Neural progenitor cell (in vitro differentiated cells): ENCODE data around the gene SSR4. TPM values are rescaled to one million over a fixed set of nuclear protein-coding genes. Genes with fewer than 3 reads are reported as not detected.
A peak's percentile ranks its signal among the peaks of the same experiment; 100 is the strongest.
"Not testable (repeated sequence)": the region's sequence is repeated elsewhere in the genome, so short reads cannot be mapped to it uniquely, and the experiment has no call there.

ENCODE experiments used
- DNase-seq: peaks from one replicate; pipeline ENCODE4 v3.0.0-alpha.2; 2016; ENCODE audit warnings: low spot score
- H2AFZ ChIP-seq: fragments of 200-600 bp; sonication (generic); replicated peaks from 2 replicates; pipeline ENCODE4 v1.6.1; 2016; ENCODE audit warnings: antibody characterized with exemption
- H3F3A ChIP-seq: fragments of 200-600 bp; sonication (generic); 2 replicates; pipeline ENCODE4 v1.6.1; 2016; ENCODE audit warnings: antibody characterized with exemption, low read depth
- H3K27ac ChIP-seq: fragments of 200-600 bp; sonication (generic); 2 replicates; pipeline ENCODE4 v1.5.1; 2016; ENCODE audit warnings: mild to moderate bottlenecking
- H3K27me3 ChIP-seq: fragments of 200-600 bp; sonication (generic); 2 replicates; pipeline ENCODE4 v1.6.1; 2016; ENCODE audit warnings: mild to moderate bottlenecking, moderate library complexity
- H3K36me3 ChIP-seq: fragments of 200-600 bp; sonication (generic); 2 replicates; pipeline ENCODE4 v1.5.1; 2016
- H3K4me1 ChIP-seq: fragments of 200-600 bp; sonication (generic); 2 replicates; pipeline ENCODE4 v1.6.1; 2016; ENCODE audit warnings: mixed run types
- H3K4me2 ChIP-seq: fragments of 200-600 bp; sonication (generic); 2 replicates; pipeline ENCODE4 v1.6.1; 2016
- H3K4me3 ChIP-seq: fragments of 200-600 bp; sonication (generic); 2 replicates; pipeline ENCODE4 v1.5.1; 2016
- H3K79me2 ChIP-seq: fragments of 200-600 bp; sonication (generic); 2 replicates; pipeline ENCODE4 v1.6.1; 2016; ENCODE audit warnings: low read depth
- H3K9ac ChIP-seq: fragments of 200-600 bp; sonication (generic); 2 replicates; pipeline ENCODE4 v1.6.1; 2016
- H3K9me3 ChIP-seq: fragments of 200-600 bp; sonication (generic); 2 replicates; pipeline ENCODE4 v1.5.1; 2016; ENCODE audit warnings: low read depth
- H4K20me1 ChIP-seq: fragments of 200-600 bp; sonication (generic); 2 replicates; pipeline ENCODE4 v1.6.1; 2016; ENCODE audit warnings: low read depth
- H3K27ac Mint-ChIP-seq: 3 replicates; pipeline ENCODE4 v1.8.0; 2021; ENCODE audit warnings: mixed read lengths
- H3K27me3 Mint-ChIP-seq: 2 replicates; pipeline ENCODE4 v1.8.0; 2022; ENCODE audit warnings: low read depth, mild to moderate bottlenecking, inconsistent platforms, moderate library complexity, mixed read lengths; ENCODE audit not compliant: insufficient read depth
- H3K36me3 Mint-ChIP-seq: 3 replicates; pipeline ENCODE4 v1.8.0; 2021; ENCODE audit warnings: mixed read lengths
- H3K4me1 Mint-ChIP-seq: 3 replicates; pipeline ENCODE4 v1.8.0; 2021; ENCODE audit warnings: mixed read lengths
- H3K4me3 Mint-ChIP-seq: 3 replicates; pipeline ENCODE4 v1.8.0; 2021; ENCODE audit warnings: mild to moderate bottlenecking, moderate library complexity, mixed read lengths
- H3K9me3 Mint-ChIP-seq: 3 replicates; pipeline ENCODE4 v1.8.0; 2020; ENCODE audit warnings: mixed read lengths
- CTCF ChIP-seq: fragments of 200-600 bp; sonication (generic); IDR thresholded peaks from 2 replicates; pipeline ENCODE4 v1.5.1; 2017; ENCODE audit warnings: antibody characterized with exemption, mild to moderate bottlenecking
- EZH2 ChIP-seq: fragments of 200-600 bp; sonication (generic); IDR thresholded peaks from 2 replicates; pipeline ENCODE4 v1.6.1; 2017; ENCODE audit warnings: antibody characterized with exemption, mild to moderate bottlenecking, moderate library complexity
- EZH2phosphoT487 ChIP-seq: fragments of 200-600 bp; sonication (generic); IDR thresholded peaks from 2 replicates; pipeline ENCODE4 v1.6.1; 2017; ENCODE audit warnings: antibody characterized with exemption
- total RNA-seq: library from RNA; depleted of rRNA; stranded (reverse); fragments of >200 nt; gene quantifications from 2 replicates; pipeline ENCODE4 v1.2.3, GENCODE V29; 2015; ENCODE audit warnings: low replicate concordance

The SSR4 gene
- total RNA-seq, 1 donor from 2014 or later = 58.4 TPM

GRCh38 chrX:153813161-153813560 is 18.7 kb downstream of the SSR4 start:
- no peak for DNase-seq
- Histone ChIP-seq H3K79me2 (no peaks in the 10 kb centered on the region), H3K4me3 (no peak overlapping the region), H3K9me3 (no peaks in the 10 kb centered on the region), H3K27me3 (no peaks in the 10 kb centered on the region), H3K4me1 (peaks cover 10% of the 10 kb centered on the region), H2AFZ (no peak overlapping the region), H3K27ac (no peak overlapping the region), H4K20me1 (no peaks in the 10 kb centered on the region), H3K9ac (no peak overlapping the region), H3F3A (no peaks in the 10 kb centered on the region), H3K36me3 (no peaks in the 10 kb centered on the region), H3K4me2 (no peak overlapping the region)
- Mint-ChIP-seq H3K36me3 (peaks cover 10% of the 10 kb centered on the region), H3K4me1 (peaks cover 38% of the 10 kb centered on the region), H3K27ac (no peak overlapping the region), H3K4me3 (no peak overlapping the region), H3K27me3 (peaks cover 6% of the 10 kb centered on the region), H3K9me3 (peaks cover 44% of the 10 kb centered on the region)
- TF ChIP-seq CTCF (no peak), EZH2 (no peak), EZH2phosphoT487 (no peak)

DNA sequence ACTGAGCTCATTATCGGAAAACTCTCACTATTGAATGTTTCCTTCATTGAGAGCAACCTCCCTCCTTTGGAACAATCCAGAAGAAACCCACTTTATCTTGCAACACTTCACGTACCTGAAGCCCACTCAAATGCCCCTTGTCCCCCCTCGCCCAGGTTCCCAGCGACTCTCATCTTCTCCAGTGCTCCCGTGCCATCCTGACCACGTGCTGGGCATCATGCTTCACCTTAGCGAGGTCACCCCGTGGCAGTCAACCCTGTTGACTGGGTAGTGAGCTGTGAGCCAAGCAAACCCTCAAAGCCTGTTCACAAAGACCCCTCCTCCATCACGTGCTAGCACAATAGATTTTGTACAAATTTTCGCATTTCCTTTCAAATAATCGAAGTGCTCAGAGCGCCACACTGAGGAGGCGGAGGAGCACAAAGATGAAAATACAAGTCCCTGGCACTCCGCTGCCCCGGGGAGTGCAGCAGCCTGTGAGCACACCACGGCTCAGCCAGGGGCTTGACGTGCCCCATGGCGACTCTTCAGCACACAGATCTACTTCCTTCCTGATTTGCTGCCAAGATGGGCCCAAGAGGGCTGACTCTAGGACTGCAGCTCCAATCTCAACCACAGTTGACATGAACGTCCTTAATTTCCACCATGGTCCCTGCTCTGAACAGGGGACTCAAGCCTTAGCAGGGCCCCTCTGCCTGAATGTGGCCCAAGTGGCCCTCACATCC is 20.3 kb downstream of the SSR4 start:
- no peak for TF ChIP-seq EZH2phosphoT487
- TF ChIP-seq EZH2 = no peak
- no peak for TF ChIP-seq CTCF
- Histone ChIP-seq H3K4me2 (no peak overlapping the region), H3K79me2 (no peaks in the 10 kb centered on the region), H3K36me3 (no peaks in the 10 kb centered on the region), H3K27ac (no peak overlapping the region), H3K9me3 (no peaks in the 10 kb centered on the region), H3K27me3 (no peaks in the 10 kb centered on the region), H3F3A (peaks cover 8% of the 10 kb centered on the region), H3K4me3 (no peak overlapping the region), H2AFZ (no peak overlapping the region), H3K9ac (no peak overlapping the region), H3K4me1 (peaks cover 16% of the 10 kb centered on the region), H4K20me1 (no peaks in the 10 kb centered on the region)
- H3K4me1 Mint-ChIP-seq = peaks cover 42% of the 10 kb centered on the region
- peak overlapping the region; percentile 58 for H3K4me3 Mint-ChIP-seq
- peaks cover 7% of the 10 kb centered on the region for H3K36me3 Mint-ChIP-seq
- DNase-seq = no peak
- H3K27ac Mint-ChIP-seq = no peak overlapping the region
- H3K27me3 Mint-ChIP-seq = peaks cover 6% of the 10 kb centered on the region
- H3K9me3 Mint-ChIP-seq = peaks cover 39% of the 10 kb centered on the region

DNA sequence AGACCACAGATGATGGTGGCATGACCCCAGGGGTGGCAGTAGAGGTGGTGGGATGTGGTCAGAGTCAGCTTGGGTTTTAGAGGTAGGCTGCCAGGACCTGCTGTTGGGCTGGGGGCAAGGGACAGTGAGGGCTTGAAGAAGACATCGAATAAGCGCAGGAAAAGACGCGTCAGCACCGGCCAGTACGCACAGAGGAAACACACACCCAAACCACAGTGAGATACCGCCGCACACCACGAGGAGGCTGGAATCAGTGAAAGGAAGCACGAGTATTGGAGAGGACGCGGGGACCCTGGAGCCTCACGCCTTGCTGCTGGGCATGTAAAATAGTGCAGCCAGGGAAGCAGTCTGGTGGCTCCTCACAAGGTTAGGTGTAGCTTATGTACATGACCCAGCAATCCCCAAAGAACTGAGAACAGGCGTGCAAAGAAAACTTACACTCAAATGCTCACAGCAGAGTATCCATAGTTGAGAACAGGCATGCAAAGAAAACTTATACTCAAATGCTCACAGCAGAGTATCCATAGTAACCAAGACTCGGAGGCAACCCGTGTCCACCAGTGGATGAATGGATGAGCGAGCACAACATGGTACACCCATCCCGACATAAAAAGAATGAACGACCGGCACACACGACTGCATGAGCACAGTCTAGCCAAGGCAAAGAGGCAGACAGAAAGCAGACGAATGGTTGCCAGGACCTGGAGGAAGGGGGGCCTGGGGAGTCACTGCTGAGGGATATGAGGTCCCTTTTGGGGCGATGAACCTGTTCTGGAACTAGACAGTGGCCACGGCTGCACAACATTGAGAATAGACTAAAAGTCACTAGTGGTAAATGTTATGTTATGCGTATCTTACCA is 22.6 kb downstream of the SSR4 start:
- peaks cover 7% of the 10 kb centered on the region for H3K36me3 Mint-ChIP-seq
- peaks cover 48% of the 10 kb centered on the region for H3K4me1 Mint-ChIP-seq
- H3K27me3 ChIP-seq = no peaks in the 10 kb centered on the region
- no peaks in the 10 kb centered on the region for H4K20me1 ChIP-seq
- peak overlapping the region; percentile 66 for H3K4me3 Mint-ChIP-seq
- peaks cover 13% of the 10 kb centered on the region for H3K4me1 ChIP-seq
- H3K27ac Mint-ChIP-seq = peak overlapping the region; percentile 83
- peaks cover 29% of the 10 kb centered on the region for H3K9me3 Mint-ChIP-seq
- H3F3A ChIP-seq = peaks cover 10% of the 10 kb centered on the region
- H3K9ac ChIP-seq = no peak overlapping the region
- peaks cover 6% of the 10 kb centered on the region for H3K27me3 Mint-ChIP-seq
- no peak overlapping the region for H2AFZ ChIP-seq
- no peak overlapping the region for H3K27ac ChIP-seq
- H3K4me3 ChIP-seq = no peak overlapping the region
- H3K4me2 ChIP-seq = no peak overlapping the region
- no peaks in the 10 kb centered on the region for H3K36me3 ChIP-seq
- H3K9me3 ChIP-seq = no peaks in the 10 kb centered on the region
- TF ChIP-seq EZH2 (no peak), CTCF (no peak), EZH2phosphoT487 (no peak)
- H3K79me2 ChIP-seq = no peaks in the 10 kb centered on the region
- no peak for DNase-seq

DNA sequence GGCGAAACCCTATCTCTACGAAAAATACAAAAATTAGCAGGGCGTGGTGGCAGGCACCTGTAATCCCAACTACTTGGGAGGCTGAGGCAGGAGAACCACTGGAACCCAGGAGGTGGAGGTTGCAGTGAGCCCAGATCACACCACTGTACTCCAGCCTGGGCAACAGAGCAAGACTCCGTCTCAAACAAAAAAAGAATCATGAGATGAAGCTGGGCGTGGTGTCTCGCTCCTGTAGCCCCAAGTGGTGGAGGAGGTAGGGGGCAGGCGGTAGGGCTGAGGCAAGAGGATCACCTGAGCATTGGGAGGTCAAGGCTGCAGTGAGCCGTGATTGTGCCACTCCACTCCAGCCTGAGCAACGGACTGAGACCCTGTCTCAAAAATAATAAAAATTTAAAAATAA is 23.6 kb downstream of the SSR4 start:
- not testable (repeated sequence) for H3K27ac ChIP-seq, H3K27me3 ChIP-seq, H4K20me1 ChIP-seq, H3K27ac Mint-ChIP-seq, H3K36me3 ChIP-seq, DNase-seq, H3K4me2 ChIP-seq, H3K4me3 Mint-ChIP-seq, H3K9me3 ChIP-seq, H3K36me3 Mint-ChIP-seq, H3K9ac ChIP-seq, H3F3A ChIP-seq, H3K4me1 ChIP-seq, H2AFZ ChIP-seq, H3K4me3 ChIP-seq, H3K79me2 ChIP-seq
- peaks cover 45% of the 10 kb centered on the region for H3K4me1 Mint-ChIP-seq
- peaks cover 24% of the 10 kb centered on the region for H3K9me3 Mint-ChIP-seq
- peaks cover 12% of the 10 kb centered on the region for H3K27me3 Mint-ChIP-seq
